ENCODE results near the gene FKBP7. TPM values are rescaled to one million over a fixed set of nuclear protein-coding genes. Genes with fewer than 3 reads are reported as not detected.
"Not testable (repeated sequence)": the region's sequence is repeated elsewhere in the genome, so short reads cannot be mapped to it uniquely, and the experiment has no call there.

FKBP7 gene
- total and polyA plus RNA-seq, 4 donors, result 2.8 to 10.4 (median 4.9) TPM

DNA sequence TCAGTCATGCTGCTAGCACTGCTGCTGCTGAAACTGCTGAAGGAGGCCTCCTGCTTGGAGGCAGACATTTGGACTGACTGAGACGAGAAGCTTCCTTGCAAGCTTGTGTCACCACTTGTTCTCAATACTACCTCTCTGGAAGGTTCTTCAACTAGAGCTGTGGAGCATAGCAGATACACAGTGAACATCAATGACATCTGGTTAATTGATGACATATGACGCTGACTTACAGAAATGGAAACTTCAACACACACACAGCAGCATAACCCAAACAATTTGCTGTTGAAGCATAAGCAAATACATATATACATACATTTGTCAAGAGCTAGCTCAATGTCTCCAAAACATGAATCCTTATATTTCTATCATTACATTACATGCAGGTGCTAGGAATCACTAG is 49.2 kb upstream of the FKBP7 start:
- Histone ChIP-seq H3K9ac (ENCODE audit: low read depth in 1 of 2, low read length in 2 of 2) (no peak overlapping the region), H3K4me3 (ENCODE audit: low read depth in 1 of 3, low read length in 3 of 3) (no peak overlapping the region), H3K27ac (ENCODE audit: low read depth in 1 of 2, low read length in 2 of 2) (no peak overlapping the region), H3K27me3 (ENCODE audit: control insufficient read depth in 4 of 4, insufficient read depth in 4 of 4, low read length in 3 of 4) (no peaks in the 10 kb centered on the region), H3K9me3 (ENCODE audit: control insufficient read depth in 4 of 4, low read length in 3 of 4) (no peaks in the 10 kb centered on the region), H3K4me1 (ENCODE audit: control insufficient read depth in 4 of 4, insufficient read depth in 4 of 4, low read length in 3 of 4) (peaks cover 0 to 10% (median 5%) of the 10 kb centered on the region in 4 donors), H3K36me3 (ENCODE audit: control insufficient read depth in 4 of 4, insufficient read depth in 3 of 4, low read depth in 1 of 4, low read length in 3 of 4) (peaks cover 0 to 10% (median 5%) of the 10 kb centered on the region in 4 donors)
- 96% methylated on average over 2 of the region's 2 CpGs for WGBS
- TF ChIP-seq GABPA (IDR thresholded peaks at IDR 0.05 in 1 of 2, conservative IDR thresholded peaks at IDR 0.05 in 1 of 2), result no peak
- TF ChIP-seq, protein P1, sequence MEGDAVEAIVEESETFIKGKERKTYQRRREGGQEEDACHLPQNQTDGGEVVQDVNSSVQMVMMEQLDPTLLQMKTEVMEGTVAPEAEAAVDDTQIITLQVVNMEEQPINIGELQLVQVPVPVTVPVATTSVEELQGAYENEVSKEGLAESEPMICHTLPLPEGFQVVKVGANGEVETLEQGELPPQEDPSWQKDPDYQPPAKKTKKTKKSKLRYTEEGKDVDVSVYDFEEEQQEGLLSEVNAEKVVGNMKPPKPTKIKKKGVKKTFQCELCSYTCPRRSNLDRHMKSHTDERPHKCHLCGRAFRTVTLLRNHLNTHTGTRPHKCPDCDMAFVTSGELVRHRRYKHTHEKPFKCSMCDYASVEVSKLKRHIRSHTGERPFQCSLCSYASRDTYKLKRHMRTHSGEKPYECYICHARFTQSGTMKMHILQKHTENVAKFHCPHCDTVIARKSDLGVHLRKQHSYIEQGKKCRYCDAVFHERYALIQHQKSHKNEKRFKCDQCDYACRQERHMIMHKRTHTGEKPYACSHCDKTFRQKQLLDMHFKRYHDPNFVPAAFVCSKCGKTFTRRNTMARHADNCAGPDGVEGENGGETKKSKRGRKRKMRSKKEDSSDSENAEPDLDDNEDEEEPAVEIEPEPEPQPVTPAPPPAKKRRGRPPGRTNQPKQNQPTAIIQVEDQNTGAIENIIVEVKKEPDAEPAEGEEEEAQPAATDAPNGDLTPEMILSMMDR (IDR thresholded peaks at IDR 0.05; ENCODE audit: low read depth, low read length, missing input control), result no peak
- no peak for TF ChIP-seq YY1 (IDR thresholded peaks at IDR 0.05)
- TF ChIP-seq FOXA2 (IDR thresholded peaks at IDR 0.05), result no peak
- TF ChIP-seq HNF4A (conservative IDR thresholded peaks at IDR 0.05), result no peak
- no peak for DNase-seq (ENCODE audit: low spot score)

DNA sequence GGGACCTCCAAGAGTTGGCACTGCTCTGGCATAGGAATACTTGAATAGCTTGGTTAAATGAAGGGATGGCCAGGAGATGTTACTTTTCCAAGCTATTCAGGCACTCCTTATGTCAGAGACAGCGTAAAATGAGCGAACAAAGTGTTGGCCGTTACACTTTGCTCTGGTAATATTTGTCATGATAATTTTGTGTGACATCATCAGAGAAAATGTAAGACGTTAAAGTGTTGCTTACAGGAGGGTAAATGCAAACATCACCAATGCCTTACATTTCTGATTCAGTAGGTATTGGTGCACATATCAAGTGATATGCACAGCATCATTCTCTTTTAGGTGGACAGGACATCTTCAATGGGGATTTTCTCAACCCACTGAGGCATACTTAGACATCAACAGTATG is 47.9 kb upstream of the FKBP7 start:
- Histone ChIP-seq H3K9me3 (ENCODE audit: control insufficient read depth in 4 of 4, low read length in 3 of 4) (no peaks in the 10 kb centered on the region), H3K27ac (ENCODE audit: low read depth in 1 of 2, low read length in 2 of 2) (no peak overlapping the region), H3K4me3 (ENCODE audit: low read depth in 1 of 3, low read length in 3 of 3) (no peak overlapping the region), H3K27me3 (ENCODE audit: control insufficient read depth in 4 of 4, insufficient read depth in 4 of 4, low read length in 3 of 4) (no peaks in the 10 kb centered on the region), H3K4me1 (ENCODE audit: control insufficient read depth in 4 of 4, insufficient read depth in 4 of 4, low read length in 3 of 4) (peaks cover 0 to 10% (median 5%) of the 10 kb centered on the region in 4 donors), H3K9ac (ENCODE audit: low read depth in 1 of 2, low read length in 2 of 2) (no peak overlapping the region), H3K36me3 (ENCODE audit: control insufficient read depth in 4 of 4, insufficient read depth in 3 of 4, low read depth in 1 of 4, low read length in 3 of 4) (peaks cover 0 to 4% (median under 1%) of the 10 kb centered on the region in 4 donors)
- no peak for DNase-seq (ENCODE audit: low spot score)
- WGBS, result 96% methylated on average over 4 of the region's 4 CpGs
- TF ChIP-seq RAD21 (IDR thresholded peaks at IDR 0.05) (no peak), RXRA (IDR thresholded peaks at IDR 0.05) (no peak), YY1 (IDR thresholded peaks at IDR 0.05) (no peak), TAF1 (conservative IDR thresholded peaks at IDR 0.05) (no peak), FOXA2 (IDR thresholded peaks at IDR 0.05) (no peak), GABPA (IDR thresholded peaks at IDR 0.05 in 1 of 2, conservative IDR thresholded peaks at IDR 0.05 in 1 of 2) (no peak), EGR1 (IDR thresholded peaks at IDR 0.05; ENCODE audit: low read depth in 2 of 2) (no peak), FOXA1 (IDR thresholded peaks at IDR 0.05) (no peak), HNF4G (IDR thresholded peaks at IDR 0.05) (no peak)
- TF ChIP-seq, protein P2, sequence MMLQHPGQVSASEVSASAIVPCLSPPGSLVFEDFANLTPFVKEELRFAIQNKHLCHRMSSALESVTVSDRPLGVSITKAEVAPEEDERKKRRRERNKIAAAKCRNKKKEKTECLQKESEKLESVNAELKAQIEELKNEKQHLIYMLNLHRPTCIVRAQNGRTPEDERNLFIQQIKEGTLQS (IDR thresholded peaks at IDR 0.05), result no peak
- TF ChIP-seq, protein P3, sequence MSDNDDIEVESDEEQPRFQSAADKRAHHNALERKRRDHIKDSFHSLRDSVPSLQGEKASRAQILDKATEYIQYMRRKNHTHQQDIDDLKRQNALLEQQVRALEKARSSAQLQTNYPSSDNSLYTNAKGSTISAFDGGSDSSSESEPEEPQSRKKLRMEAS (IDR thresholded peaks at IDR 0.05), result no peak

DNA sequence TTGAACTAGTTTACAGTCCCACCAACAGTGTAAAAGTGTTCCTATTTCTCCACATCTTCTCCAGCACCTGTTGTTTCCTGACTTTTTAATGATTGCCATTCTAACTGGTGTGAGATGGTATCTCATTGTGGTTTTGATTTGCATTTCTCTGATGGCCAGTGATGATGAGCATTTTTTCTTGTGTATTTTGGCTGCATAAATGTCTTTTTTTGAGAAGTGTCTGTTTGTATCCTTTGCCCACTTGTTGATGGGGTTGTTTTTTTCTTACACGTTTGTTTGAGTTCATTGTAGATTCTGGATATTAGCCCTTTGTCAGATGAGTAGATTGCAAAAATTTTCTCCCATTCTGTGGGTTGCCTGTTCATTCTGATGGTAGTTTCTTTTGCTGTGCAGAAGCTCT is 47.1 kb upstream of the FKBP7 start:
- H3K27ac ChIP-seq (ENCODE audit: low read depth in 1 of 2, low read length in 2 of 2); H3K27me3 ChIP-seq (ENCODE audit: control insufficient read depth in 4 of 4, insufficient read depth in 4 of 4, low read length in 3 of 4); DNase-seq (ENCODE audit: low spot score); H3K36me3 ChIP-seq (ENCODE audit: control insufficient read depth in 4 of 4, insufficient read depth in 3 of 4, low read depth in 1 of 4, low read length in 3 of 4); H3K9ac ChIP-seq (ENCODE audit: low read depth in 1 of 2, low read length in 2 of 2); H3K9me3 ChIP-seq (ENCODE audit: control insufficient read depth in 4 of 4, low read length in 3 of 4); H3K4me3 ChIP-seq (ENCODE audit: low read depth in 1 of 3, low read length in 3 of 3): not testable (repeated sequence)
- WGBS, result 97% methylated on average over 1 of the region's 1 CpG
- peaks cover 0 to 10% (median 5%) of the 10 kb centered on the region in 4 donors for H3K4me1 ChIP-seq (ENCODE audit: control insufficient read depth in 4 of 4, insufficient read depth in 4 of 4, low read length in 3 of 4)

DNA sequence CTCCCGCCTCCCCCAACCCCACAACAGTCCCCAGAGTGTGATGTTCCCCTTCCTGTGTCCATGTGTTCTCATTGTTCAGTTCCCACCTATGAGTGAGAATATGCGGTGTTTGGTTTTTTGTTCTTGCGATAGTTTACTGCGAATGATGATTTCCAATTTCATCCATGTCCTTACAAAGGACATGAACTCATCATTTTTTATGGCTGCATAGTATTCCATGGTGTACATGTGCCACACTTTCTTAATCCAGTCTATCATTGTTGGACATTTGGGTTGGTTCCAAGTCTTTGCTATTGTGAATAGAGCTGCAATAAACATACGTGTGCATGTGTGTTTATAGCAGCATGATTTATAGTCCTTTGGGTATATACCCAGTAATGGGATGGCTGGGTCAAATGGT is 46.6 kb upstream of the FKBP7 start:
- H3K27me3 ChIP-seq (ENCODE audit: control insufficient read depth in 4 of 4, insufficient read depth in 4 of 4, low read length in 3 of 4); DNase-seq (ENCODE audit: low spot score); H3K27ac ChIP-seq (ENCODE audit: low read depth in 1 of 2, low read length in 2 of 2); H3K9me3 ChIP-seq (ENCODE audit: control insufficient read depth in 4 of 4, low read length in 3 of 4); H3K9ac ChIP-seq (ENCODE audit: low read depth in 1 of 2, low read length in 2 of 2); H3K4me3 ChIP-seq (ENCODE audit: low read depth in 1 of 3, low read length in 3 of 3); H3K36me3 ChIP-seq (ENCODE audit: control insufficient read depth in 4 of 4, insufficient read depth in 3 of 4, low read depth in 1 of 4, low read length in 3 of 4): not testable (repeated sequence)
- WGBS, result 97% methylated on average over 4 of the region's 5 CpGs
- peaks cover 0 to 10% (median 5%) of the 10 kb centered on the region in 4 donors for H3K4me1 ChIP-seq (ENCODE audit: control insufficient read depth in 4 of 4, insufficient read depth in 4 of 4, low read length in 3 of 4)

Data from liver (tissue), 9 donors.